HepG2 (cell line): ENCODE results near the gene GP1BA. TPM values are rescaled to one million over a fixed set of nuclear protein-coding genes. Genes with fewer than 3 reads are reported as not detected.

Source experiments
- CBX1 ChIP-seq: IDR thresholded peaks from one replicate; pipeline ENCODE4 v1.6.1; 2016; ENCODE audit warnings: antibody characterized with exemption, low read depth
- CEBPB ChIP-seq: IDR thresholded peaks from 2 replicates; pipeline ENCODE4 v1.6.1; 2011; ENCODE audit warnings: low read depth, low read length, improper control_type of control experiment, borderline replicate concordance
- CSRNP1 ChIP-seq: sonication (generic); formaldehyde crosslinking; IDR thresholded peaks from 2 replicates; pipeline ENCODE4 v1.8.1; 2023; ENCODE audit warnings: mild to moderate bottlenecking, missing genetic modification reagents
- E2F2 ChIP-seq: sonication (generic); formaldehyde crosslinking; IDR thresholded peaks from 2 replicates; pipeline ENCODE4 v1.4.0; 2020; ENCODE audit warnings: missing genetic modification reagents, borderline replicate concordance
- ELF3 ChIP-seq: IDR thresholded peaks from 2 replicates; pipeline ENCODE4 v1.6.1; 2016; ENCODE audit warnings: missing genetic modification reagents, missing compliant biosample characterization
- GTF3A ChIP-seq: sonication (generic); formaldehyde crosslinking; conservative IDR thresholded peaks from 2 replicates; pipeline ENCODE4 v1.4.0; 2020; ENCODE audit warnings: mild to moderate bottlenecking, missing genetic modification reagents
- LBX2 ChIP-seq: sonication (generic); formaldehyde crosslinking; IDR thresholded peaks from 2 replicates; pipeline ENCODE4 v1.5.0; 2020; ENCODE audit warnings: missing genetic modification reagents, mild to moderate bottlenecking, borderline replicate concordance
- NR1H2 ChIP-seq: sonication (generic); formaldehyde crosslinking; IDR thresholded peaks from 2 replicates; pipeline ENCODE4 v1.8.1; 2022; ENCODE audit warnings: low read depth, missing genetic modification reagents, borderline replicate concordance
- TBX3 ChIP-seq: fragments of 450-650 bp; IDR thresholded peaks from 2 replicates; pipeline ENCODE4 v1.6.1; 2017; ENCODE audit warnings: antibody characterized with exemption, mild to moderate bottlenecking, inconsistent platforms, borderline replicate concordance
- TIGD3 ChIP-seq: sonication (generic); formaldehyde crosslinking; IDR thresholded peaks from 2 replicates; pipeline ENCODE4 v1.5.1; 2020; ENCODE audit warnings: mild to moderate bottlenecking, missing genetic modification reagents, borderline replicate concordance
- ZBTB26 ChIP-seq: IDR thresholded peaks from 2 replicates; pipeline ENCODE4 v1.6.1; 2016; ENCODE audit warnings: missing compliant biosample characterization, missing genetic modification reagents, borderline replicate concordance
- ZKSCAN5 ChIP-seq: sonication (generic); formaldehyde crosslinking; IDR thresholded peaks from 2 replicates; pipeline ENCODE4 v1.5.1; 2020; ENCODE audit warnings: mild to moderate bottlenecking, missing genetic modification reagents
- ZNF224 ChIP-seq: sonication (generic); formaldehyde crosslinking; IDR thresholded peaks from 2 replicates; pipeline ENCODE4 v1.5.0; 2020; ENCODE audit warnings: mild to moderate bottlenecking, missing genetic modification reagents
- ZNF232 ChIP-seq: sonication (generic); formaldehyde crosslinking; IDR thresholded peaks from 2 replicates; pipeline ENCODE4 v1.4.0; 2020; ENCODE audit warnings: missing genetic modification reagents, borderline replicate concordance
- ZNF414 ChIP-seq: sonication (generic); formaldehyde crosslinking; IDR thresholded peaks from 2 replicates; pipeline ENCODE4 v1.5.0; 2020; ENCODE audit warnings: missing genetic modification reagents
- ZNF430 ChIP-seq: sonication (generic); formaldehyde crosslinking; IDR thresholded peaks from 2 replicates; pipeline ENCODE4 v1.9.0; 2021; ENCODE audit warnings: mild to moderate bottlenecking, missing genetic modification reagents
- ZNF513 ChIP-seq: sonication (generic); formaldehyde crosslinking; conservative IDR thresholded peaks from 2 replicates; pipeline ENCODE4 v1.5.0; 2020; ENCODE audit warnings: missing genetic modification reagents
- ZNF670 ChIP-seq: sonication (generic); formaldehyde crosslinking; IDR thresholded peaks from 2 replicates; pipeline ENCODE4 v1.8.0; 2022; ENCODE audit warnings: mild to moderate bottlenecking, missing genetic modification reagents, borderline replicate concordance
- ZNF691 ChIP-seq: sonication (generic); formaldehyde crosslinking; IDR thresholded peaks from 2 replicates; pipeline ENCODE4 v1.4.0; 2020; ENCODE audit warnings: missing genetic modification reagents, low read depth, mild to moderate bottlenecking, borderline replicate concordance
- ZNF772 ChIP-seq: sonication (generic); formaldehyde crosslinking; IDR thresholded peaks from 2 replicates; pipeline ENCODE4 v1.5.0; 2020; ENCODE audit warnings: mild to moderate bottlenecking, missing genetic modification reagents
- ZNF792 ChIP-seq: IDR thresholded peaks from 2 replicates; pipeline ENCODE4 v1.6.1; 2016
- polyA plus RNA-seq, 8 experiments: library from polyadenylated mRNA; depleted of rRNA in 3 of 8; stranded (reverse) in 7 of 8; unstranded in 1 of 8; fragments of >200 nt; fragmentation: Illumina TruSeq in 4 of 8; extraction: Trizol in 4 of 8; gene quantifications; 2 replicates each; pipeline versions ENCODE4 v1.2.1 to v1.2.3, GENCODE V29; 2011 to 2016; ENCODE audit warnings: low read depth in 4 of 8, missing spikeins in 1 of 8, mixed read lengths in 1 of 8; ENCODE audit not compliant: insufficient read depth in 1 of 8
- total RNA-seq, 5 experiments: library from RNA; depleted of rRNA; stranded (reverse); fragments of >200 nt; fragmentation: Illumina TruSeq; extraction: Trizol; gene quantifications; 2 replicates each; pipeline ENCODE4 v1.2.3, GENCODE V29; 2016; ENCODE audit warnings: low read depth in 1 of 5

The GP1BA gene
- total and polyA plus RNA-seq, 2 of the 13 experiments (the other 11 are each of a cell fraction or from before 2014, with no cell fraction given) = not detected

GRCh38 chr17:4908301-4908700, 23.8 kb upstream of the GP1BA start (continued):
- TF ChIP-seq ZNF513 (no peak), LBX2 (no peak), GTF3A (no peak), ZNF430 (CRISPR knock-in tag) (no peak), E2F2 (CRISPR knock-in tag) (no peak), ELF3 (CRISPR knock-in tag) (peak; percentile 84), ZNF414 (CRISPR knock-in tag) (no peak; the same call in 1 of the 2 replicates), NR1H2 (no peak), TIGD3 (CRISPR knock-in tag) (no peak), ZNF772 (CRISPR knock-in tag) (peak; percentile 17; the same call in 1 of the 2 replicates), ZBTB26 (CRISPR knock-in tag) (no peak), ZNF792 (CRISPR knock-in tag) (peak; percentile 53; the same call in 1 of the 2 replicates), CSRNP1 (CRISPR knock-in tag) (no peak), ZNF670 (no peak), ZNF691 (CRISPR knock-in tag) (peak; percentile 62; the same call in 1 of the 2 replicates), CEBPB (no peak), ZNF224 (no peak), TBX3 (no peak), ZNF232 (no peak), ZKSCAN5 (no peak), CBX1 (no peak)
